Neural cell (in vitro differentiated cells): ENCODE measurements around the gene ARHGAP20. TPM values are rescaled to one million over a fixed set of nuclear protein-coding genes. Genes with fewer than 3 reads are reported as not detected.

Source experiments
- H2AFZ ChIP-seq: fragments of 200-600, 300-800 bp; sonication (generic), shearing (Covaris generic); 2 replicates; pipeline ENCODE4 v1.6.0; 2014; ENCODE audit warnings: low read depth, mild to moderate bottlenecking, antibody characterized with exemption, low read length, moderate library complexity
- H3F3A ChIP-seq: fragments of 200-600 bp; shearing (Covaris generic); 2 replicates; pipeline ENCODE4 v1.6.1; 2016; ENCODE audit warnings: mild to moderate bottlenecking, moderate library complexity, mixed read lengths, antibody characterized with exemption, low read length; ENCODE audit not compliant: insufficient read depth, poor library complexity, severe bottlenecking
- H3K27ac ChIP-seq: fragments of 200-600, 300-800 bp; sonication (generic), shearing (Covaris generic); 2 replicates; pipeline ENCODE4 v1.5.1; 2014; ENCODE audit warnings: mild to moderate bottlenecking, low read length, moderate library complexity
- H3K27me3 ChIP-seq: fragments of 300-800, 200-600 bp; sonication (generic), shearing (Covaris generic); 2 replicates; pipeline ENCODE4 v1.6.0; 2014; ENCODE audit warnings: mild to moderate bottlenecking, low read depth, low read length, moderate library complexity; ENCODE audit not compliant: insufficient read depth
- H3K36me3 ChIP-seq: fragments of 300-800, 200-600 bp; sonication (generic), shearing (Covaris generic); 2 replicates; pipeline ENCODE4 v1.5.1; 2014; ENCODE audit warnings: mild to moderate bottlenecking, antibody characterized with exemption, low read length, moderate library complexity; ENCODE audit not compliant: insufficient read depth
- H3K4me2 ChIP-seq: fragments of 300-800, 200-600 bp; sonication (generic), shearing (Covaris generic); 2 replicates; pipeline ENCODE4 v1.6.0; 2014; ENCODE audit warnings: mild to moderate bottlenecking, low read length
- H3K4me3 ChIP-seq: fragments of 300-800, 200-600 bp; sonication (generic), shearing (Covaris generic); 2 replicates; pipeline ENCODE4 v1.5.1; 2014; ENCODE audit warnings: mild to moderate bottlenecking, low read length, moderate library complexity
- H3K79me2 ChIP-seq: fragments of 200-600 bp; shearing (Covaris generic); replicated peaks from 2 replicates; pipeline ENCODE4 v1.6.0; 2014; ENCODE audit warnings: mild to moderate bottlenecking, low read length, moderate library complexity; ENCODE audit not compliant: insufficient read depth
- H3K9ac ChIP-seq: fragments of 300-800, 200-600 bp; sonication (generic), shearing (Covaris generic); 2 replicates; pipeline ENCODE4 v1.6.1; 2016; ENCODE audit warnings: mild to moderate bottlenecking, low read length, mixed read lengths
- H3K9me2 ChIP-seq: fragments of 200-600 bp; shearing (Covaris generic); 2 replicates; pipeline ENCODE4 v1.6.1; 2016; ENCODE audit warnings: mild to moderate bottlenecking, low read length, mixed read lengths; ENCODE audit not compliant: insufficient read depth
- H3K9me3 ChIP-seq: fragments of 200-600, 300-800 bp; sonication (generic), shearing (Covaris generic); 2 replicates; pipeline ENCODE4 v1.6.1; 2016; ENCODE audit warnings: mild to moderate bottlenecking, mixed run types, low read length, moderate library complexity, mixed read lengths
- H4K20me1 ChIP-seq: fragments of 200-600 bp; shearing (Covaris generic); 2 replicates; pipeline ENCODE4 v1.6.1; 2016; ENCODE audit warnings: mild to moderate bottlenecking, mixed run types; ENCODE audit not compliant: insufficient read depth
- CTCF ChIP-seq: fragments of 450-650 bp; IDR thresholded peaks from 2 replicates; pipeline ENCODE4 v1.5.1; 2014; ENCODE audit warnings: antibody characterized with exemption, mild to moderate bottlenecking, moderate library complexity; ENCODE audit not compliant: poor library complexity, severe bottlenecking
- EP300 ChIP-seq: fragments of 450-650 bp; conservative IDR thresholded peaks from 2 replicates; pipeline ENCODE4 v1.6.1; 2014; ENCODE audit warnings: antibody characterized with exemption, mild to moderate bottlenecking, moderate library complexity; ENCODE audit not compliant: poor library complexity, severe bottlenecking
- EZH2 ChIP-seq: fragments of 200-600, 300-800 bp; shearing (Covaris generic), sonication (generic); IDR thresholded peaks from 2 replicates; pipeline ENCODE4 v1.6.1; 2014; ENCODE audit warnings: antibody characterized with exemption, low read length, borderline replicate concordance, mild to moderate bottlenecking; ENCODE audit not compliant: insufficient read depth, poor library complexity, severe bottlenecking
- MXI1 ChIP-seq: fragments of 450-650 bp; conservative IDR thresholded peaks from 2 replicates; pipeline ENCODE4 v1.6.1; 2014; ENCODE audit warnings: antibody characterized with exemption, mild to moderate bottlenecking; ENCODE audit not compliant: poor library complexity, severe bottlenecking
- POLR2AphosphoS5 ChIP-seq: IDR thresholded peaks from 2 replicates; pipeline ENCODE4 v1.6.1; 2012
- RAD21 ChIP-seq: fragments of 450-650 bp; conservative IDR thresholded peaks from 2 replicates; pipeline ENCODE4 v1.6.1; 2014; ENCODE audit warnings: antibody characterized with exemption, mild to moderate bottlenecking, moderate library complexity
- SMC3 ChIP-seq: fragments of 450-650 bp; conservative IDR thresholded peaks from 2 replicates; pipeline ENCODE4 v1.6.1; 2014; ENCODE audit warnings: antibody characterized with exemption, mild to moderate bottlenecking, moderate library complexity; ENCODE audit not compliant: poor library complexity
- TAF1 ChIP-seq: IDR thresholded peaks from 2 replicates; pipeline ENCODE4 v1.6.1; 2012; ENCODE audit warnings: low read depth
- polyA plus RNA-seq: library from polyadenylated mRNA; depleted of rRNA; stranded (reverse); fragments of >200 nt; gene quantifications from 2 replicates; pipeline ENCODE4 v1.2.3, GENCODE V29; 2014
- TF ChIP-seq, protein P1 (sequence below): IDR thresholded peaks from 2 replicates; pipeline ENCODE4 v1.6.1; 2012; ENCODE audit warnings: borderline replicate concordance

Gene ARHGAP20
- polyA plus RNA-seq, 1 donor from 2014 or later: 1.2 TPM

- Histone ChIP-seq H3K79me2 (no peaks in the 10 kb centered on the region), H3K9ac (no peak overlapping the region), H3K4me2 (no peak overlapping the region), H3K9me2 (peaks cover 3% of the 10 kb centered on the region), H3K27ac (no peak overlapping the region), H4K20me1 (no peaks in the 10 kb centered on the region), H3F3A (no peaks in the 10 kb centered on the region), H3K36me3 (no peaks in the 10 kb centered on the region), H2AFZ (no peak overlapping the region), H3K9me3 (no peaks in the 10 kb centered on the region), H3K4me3 (no peak overlapping the region), H3K27me3 (no peaks in the 10 kb centered on the region)
- TF ChIP-seq POLR2AphosphoS5 (no peak), EZH2 (no peak), TAF1 (no peak)
These were observed 26.4 kb upstream of the ARHGAP20 start for GRCh38 chr11:110738641-110739040.

DNA sequence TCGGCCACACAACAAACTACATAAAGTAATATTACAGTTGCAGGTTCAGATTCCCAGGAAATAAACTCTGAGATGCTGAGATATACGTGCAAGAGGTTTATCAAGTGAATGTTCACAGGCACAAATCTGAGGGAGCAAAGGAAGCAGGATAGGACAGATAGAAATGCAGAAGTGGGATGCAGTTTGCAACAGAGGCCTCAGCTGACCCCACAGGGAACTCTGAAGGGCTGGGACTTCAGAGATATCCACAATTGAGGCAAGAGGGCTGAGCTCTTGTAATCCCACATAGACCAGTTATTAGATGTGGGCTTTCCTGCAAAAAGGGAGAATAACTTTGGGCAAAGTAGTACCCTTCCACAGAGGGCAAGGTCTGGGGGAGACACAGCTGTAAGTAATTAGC is 25.4 kb upstream of the ARHGAP20 start:
- Histone ChIP-seq H3K36me3 (no peaks in the 10 kb centered on the region), H3K27me3 (no peaks in the 10 kb centered on the region), H3K9me2 (peaks cover 3% of the 10 kb centered on the region), H3K9me3 (no peaks in the 10 kb centered on the region), H3K27ac (no peak overlapping the region), H3K79me2 (no peaks in the 10 kb centered on the region), H3K4me3 (no peak overlapping the region), H3K4me2 (no peak overlapping the region), H4K20me1 (no peaks in the 10 kb centered on the region), H2AFZ (no peak overlapping the region), H3F3A (no peaks in the 10 kb centered on the region), H3K9ac (no peak overlapping the region)
- no peak for TF ChIP-seq TAF1

DNA sequence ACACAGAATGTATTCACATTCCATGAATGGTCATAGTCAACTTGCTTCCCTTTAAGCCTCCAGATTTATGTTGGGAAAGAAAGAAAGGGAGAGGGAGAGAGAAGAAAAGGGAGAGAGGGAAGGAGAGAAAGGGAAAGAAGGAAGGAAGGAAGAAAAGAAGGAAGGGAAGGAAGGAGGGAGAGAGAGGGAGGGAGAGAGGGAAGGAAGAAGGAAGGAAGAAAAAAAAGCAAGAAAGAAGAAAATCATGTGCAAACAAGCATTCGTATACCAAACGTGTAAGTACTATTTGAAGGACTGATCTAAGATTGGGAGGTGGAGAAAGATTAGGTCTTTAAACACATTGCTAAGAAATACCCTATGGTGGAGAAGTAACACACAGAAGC is 23.9 kb upstream of the ARHGAP20 start:
- Histone ChIP-seq H3K27me3 (no peaks in the 10 kb centered on the region), H3K9ac (no peak overlapping the region), H3K36me3 (no peaks in the 10 kb centered on the region), H3K9me3 (no peaks in the 10 kb centered on the region), H3K4me2 (no peak overlapping the region), H3K27ac (no peak overlapping the region), H3F3A (no peaks in the 10 kb centered on the region), H3K79me2 (no peaks in the 10 kb centered on the region), H2AFZ (no peak overlapping the region), H3K9me2 (peaks cover 3% of the 10 kb centered on the region), H4K20me1 (no peaks in the 10 kb centered on the region), H3K4me3 (no peak overlapping the region)
- TF ChIP-seq TAF1: no peak
- TF ChIP-seq, protein P1, sequence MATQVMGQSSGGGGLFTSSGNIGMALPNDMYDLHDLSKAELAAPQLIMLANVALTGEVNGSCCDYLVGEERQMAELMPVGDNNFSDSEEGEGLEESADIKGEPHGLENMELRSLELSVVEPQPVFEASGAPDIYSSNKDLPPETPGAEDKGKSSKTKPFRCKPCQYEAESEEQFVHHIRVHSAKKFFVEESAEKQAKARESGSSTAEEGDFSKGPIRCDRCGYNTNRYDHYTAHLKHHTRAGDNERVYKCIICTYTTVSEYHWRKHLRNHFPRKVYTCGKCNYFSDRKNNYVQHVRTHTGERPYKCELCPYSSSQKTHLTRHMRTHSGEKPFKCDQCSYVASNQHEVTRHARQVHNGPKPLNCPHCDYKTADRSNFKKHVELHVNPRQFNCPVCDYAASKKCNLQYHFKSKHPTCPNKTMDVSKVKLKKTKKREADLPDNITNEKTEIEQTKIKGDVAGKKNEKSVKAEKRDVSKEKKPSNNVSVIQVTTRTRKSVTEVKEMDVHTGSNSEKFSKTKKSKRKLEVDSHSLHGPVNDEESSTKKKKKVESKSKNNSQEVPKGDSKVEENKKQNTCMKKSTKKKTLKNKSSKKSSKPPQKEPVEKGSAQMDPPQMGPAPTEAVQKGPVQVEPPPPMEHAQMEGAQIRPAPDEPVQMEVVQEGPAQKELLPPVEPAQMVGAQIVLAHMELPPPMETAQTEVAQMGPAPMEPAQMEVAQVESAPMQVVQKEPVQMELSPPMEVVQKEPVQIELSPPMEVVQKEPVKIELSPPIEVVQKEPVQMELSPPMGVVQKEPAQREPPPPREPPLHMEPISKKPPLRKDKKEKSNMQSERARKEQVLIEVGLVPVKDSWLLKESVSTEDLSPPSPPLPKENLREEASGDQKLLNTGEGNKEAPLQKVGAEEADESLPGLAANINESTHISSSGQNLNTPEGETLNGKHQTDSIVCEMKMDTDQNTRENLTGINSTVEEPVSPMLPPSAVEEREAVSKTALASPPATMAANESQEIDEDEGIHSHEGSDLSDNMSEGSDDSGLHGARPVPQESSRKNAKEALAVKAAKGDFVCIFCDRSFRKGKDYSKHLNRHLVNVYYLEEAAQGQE: no peak

GRCh38 chr11:110735455-110736170 is 23.4 kb upstream of the ARHGAP20 start:
- Histone ChIP-seq H3K4me3 (no peak overlapping the region), H2AFZ (no peak overlapping the region), H3K27me3 (no peaks in the 10 kb centered on the region), H3K79me2 (no peaks in the 10 kb centered on the region), H3K4me2 (no peak overlapping the region), H3K9ac (no peak overlapping the region), H3F3A (no peaks in the 10 kb centered on the region), H3K27ac (no peak overlapping the region), H3K9me3 (no peaks in the 10 kb centered on the region), H4K20me1 (no peaks in the 10 kb centered on the region), H3K36me3 (no peaks in the 10 kb centered on the region), H3K9me2 (peaks cover 3% of the 10 kb centered on the region)
- TF ChIP-seq RAD21 (no peak), CTCF (no peak), POLR2AphosphoS5 (no peak), TAF1 (no peak), MXI1 (no peak), EP300 (no peak), EZH2 (no peak), SMC3 (no peak)
- TF ChIP-seq, protein P1: no peak
